SK-N-SH (cell line): ENCODE measurements around the gene RGS11. TPM values are rescaled to one million over a fixed set of nuclear protein-coding genes. Genes with fewer than 3 reads are reported as not detected.
A peak's percentile ranks its signal among the peaks of the same experiment; 100 is the strongest.

ENCODE experiments used
- CTCF ChIA-PET: fragments of 300-600, 350-600 bp; formaldehyde crosslinking; extraction: SDS; loops from one replicate; lab custom pipeline; 2021; lab: Yijun Ruan, JAX
- POLR2A ChIA-PET: fragments of 350-600 bp; sonication (Branson Sonifier 250); formaldehyde crosslinking; extraction: SDS; loops from one replicate; lab custom pipeline; 2020; ENCODE audit warnings: antibody characterized with exemption, inconsistent platforms; lab: Yijun Ruan, JAX
- DNase-seq: peaks from one replicate; pipeline ENCODE4 v3.0.0; 2012
- H2AFZ ChIP-seq: fragments of 200-600 bp; sonication (generic); 2 replicates; pipeline ENCODE4 v1.8.1; 2016; ENCODE audit warnings: antibody characterized with exemption, mild to moderate bottlenecking, low read depth
- H3F3A ChIP-seq: fragments of 200-600 bp; sonication (generic); replicated peaks from 2 replicates; pipeline ENCODE3; 2016; ENCODE audit warnings: antibody characterized with exemption, mild to moderate bottlenecking; ENCODE audit not compliant: insufficient read depth
- H3K27ac ChIP-seq, 2 experiments: fragments of 200-500 bp in 1 of 2; fragments of 200-600 bp in 1 of 2; sonication (Bioruptor generic) in 1 of 2; sonication (generic), shearing (Covaris generic) in 1 of 2; 2 replicates each; pipeline versions ENCODE4 v1.5.1 to v1.6.1; 2014 to 2016; ENCODE audit warnings: low read depth in 2 of 2, inconsistent platforms in 1 of 2, low read length in 1 of 2, mild to moderate bottlenecking in 1 of 2, mixed read lengths in 1 of 2
- H3K27me3 ChIP-seq: fragments of 200-600 bp; sonication (generic), shearing (Covaris generic); 2 replicates; pipeline ENCODE4 v1.6.1; 2016; ENCODE audit warnings: mixed run types; ENCODE audit not compliant: insufficient read depth
- H3K36me3 ChIP-seq, 2 experiments: fragments of 200-500 bp in 1 of 2; fragments of 200-600 bp in 1 of 2; sonication (Bioruptor generic) in 1 of 2; sonication (generic) in 1 of 2; replicated peaks in 1 of 2; 2 replicates each; pipeline versions ENCODE3 to v1.5.1; 2014 to 2016; ENCODE audit warnings: low read length in 1 of 2, mild to moderate bottlenecking in 1 of 2; ENCODE audit not compliant: insufficient read depth in 2 of 2, control insufficient read depth in 1 of 2
- H3K4me1 ChIP-seq, 2 experiments: fragments of 200-500 bp in 1 of 2; fragments of 200-600 bp in 1 of 2; sonication (Bioruptor generic) in 1 of 2; sonication (generic), shearing (Covaris generic) in 1 of 2; 2 replicates each; pipeline versions ENCODE4 v1.5.1 to v1.6.1; 2014 to 2016; ENCODE audit warnings: low read depth in 1 of 2, low read length in 1 of 2, mixed run types in 1 of 2; ENCODE audit not compliant: insufficient read depth in 2 of 2, control insufficient read depth in 1 of 2
- H3K4me2 ChIP-seq: fragments of 200-600 bp; sonication (generic), shearing (Covaris generic); 2 replicates; pipeline ENCODE4 v1.6.1; 2017; ENCODE audit warnings: mixed run types
- H3K4me3 ChIP-seq, 2 experiments: fragments of 200-500 bp in 1 of 2; fragments of 200-600 bp in 1 of 2; sonication (Bioruptor generic) in 1 of 2; sonication (generic), shearing (Covaris generic) in 1 of 2; 2 replicates each; pipeline versions ENCODE4 v1.5.1 to v1.8.1; 2014 to 2016; ENCODE audit warnings: low read depth in 2 of 2, inconsistent platforms in 1 of 2, low read length in 1 of 2, mild to moderate bottlenecking in 1 of 2, mixed read lengths in 1 of 2, moderate library complexity in 1 of 2
- H3K79me2 ChIP-seq: fragments of 200-600 bp; sonication (generic); 2 replicates; pipeline ENCODE4 v1.8.1; 2017; ENCODE audit warnings: mild to moderate bottlenecking; ENCODE audit not compliant: insufficient read depth
- H3K9ac ChIP-seq: fragments of 200-600 bp; sonication (generic); 2 replicates; pipeline ENCODE4 v1.6.1; 2017; ENCODE audit warnings: mixed run types
- H3K9me2 ChIP-seq: fragments of 200-600 bp; sonication (generic); 2 replicates; pipeline ENCODE4 v1.6.1; 2017; ENCODE audit warnings: mixed run types
- H3K9me3 ChIP-seq: fragments of 200-600 bp; sonication (generic); 2 replicates; pipeline ENCODE4 v1.6.1; 2017; ENCODE audit warnings: mixed run types, mild to moderate bottlenecking, moderate library complexity
- H4K20me1 ChIP-seq: fragments of 200-600 bp; sonication (generic); 2 replicates; pipeline ENCODE4 v1.6.1; 2017; ENCODE audit warnings: mild to moderate bottlenecking, mixed run types; ENCODE audit not compliant: insufficient read depth
- ELF1 ChIP-seq: IDR thresholded peaks from 2 replicates; pipeline ENCODE4 v1.4.0; 2012
- EP300 ChIP-seq, 2 experiments: IDR thresholded peaks; 2 replicates each; pipeline versions ENCODE4 v1.4.0 to v1.6.1; 2012; ENCODE audit warnings: borderline replicate concordance in 1 of 2, low read depth in 1 of 2, low read length in 1 of 2
- FOXJ3 ChIP-seq: sonication (generic); formaldehyde crosslinking; IDR thresholded peaks from 2 replicates; pipeline ENCODE4 v1.5.1; 2020; ENCODE audit warnings: mild to moderate bottlenecking, missing genetic modification reagents
- FOXM1 ChIP-seq: IDR thresholded peaks from 2 replicates; pipeline ENCODE4 v1.4.0; 2012; ENCODE audit warnings: low read depth, mild to moderate bottlenecking
- GABPA ChIP-seq: IDR thresholded peaks from 2 replicates; pipeline ENCODE4 v1.4.0; 2012; ENCODE audit warnings: low read depth, mild to moderate bottlenecking
- GATA2 ChIP-seq: sonication (generic); formaldehyde crosslinking; IDR thresholded peaks from 2 replicates; pipeline ENCODE4 v1.5.0; 2020; ENCODE audit warnings: mild to moderate bottlenecking, missing genetic modification reagents
- JUND ChIP-seq: IDR thresholded peaks from 2 replicates; pipeline ENCODE4 v1.4.0; 2012
- MXI1 ChIP-seq: IDR thresholded peaks from 2 replicates; pipeline ENCODE4 v1.6.1; 2012; ENCODE audit warnings: mild to moderate bottlenecking, low read depth, low read length, improper control_type of control experiment
- NRF1 ChIP-seq: IDR thresholded peaks from 2 replicates; pipeline ENCODE4 v1.6.1; 2012; ENCODE audit warnings: low read depth, mild to moderate bottlenecking, low read length
- POLR2AphosphoS5 ChIP-seq: IDR thresholded peaks from 2 replicates; pipeline ENCODE4 v1.6.1; 2012; ENCODE audit warnings: low read depth, low read length
- RCOR1 ChIP-seq: fragments of 150-350 bp; IDR thresholded peaks from 2 replicates; pipeline ENCODE4 v1.6.1; 2017; ENCODE audit warnings: antibody characterized with exemption, low read length
- REST ChIP-seq: IDR thresholded peaks from 2 replicates; pipeline ENCODE4 v1.6.1; 2012; ENCODE audit warnings: mild to moderate bottlenecking, low read depth, low read length, moderate library complexity
- SIN3A ChIP-seq: IDR thresholded peaks from 2 replicates; pipeline ENCODE4 v1.6.1; 2012; ENCODE audit warnings: low read depth, mild to moderate bottlenecking, low read length, moderate library complexity, borderline replicate concordance
- YY1 ChIP-seq: IDR thresholded peaks from 2 replicates; pipeline ENCODE4 v1.4.0; 2012; ENCODE audit warnings: low read depth, mild to moderate bottlenecking
- ZBTB33 ChIP-seq: IDR thresholded peaks from 2 replicates; pipeline ENCODE4 v1.4.0; 2012; ENCODE audit warnings: low read depth, borderline replicate concordance
- WGBS: methylation state at CpG from one replicate; pipeline ENCODE4 v1.1.6; 2017; ENCODE audit warnings: low lambda C conversion rate; 5-methylcytosine and 5-hydroxymethylcytosine counted together
- polyA plus RNA-seq, 3 experiments: library from polyadenylated mRNA; depleted of rRNA; stranded (reverse); fragments of >200 nt; gene quantifications; 2 replicates each; pipeline ENCODE4 v1.2.3, GENCODE V29; 2012
- TF ChIP-seq, protein P1 (sequence below): IDR thresholded peaks from 2 replicates; pipeline ENCODE4 v1.4.0; 2012; ENCODE audit warnings: low read depth, borderline replicate concordance
- TF ChIP-seq, protein P2 (sequence below): fragments of 200-600 bp; sonication (generic); IDR thresholded peaks from 2 replicates; pipeline ENCODE4 v1.6.1; 2017; ENCODE audit warnings: antibody characterized with exemption, mild to moderate bottlenecking, moderate library complexity

RGS11 gene
- polyA plus RNA-seq, 1 of the 3 experiments (the other 2 are of a cell fraction), result 9.8 TPM

DNA sequence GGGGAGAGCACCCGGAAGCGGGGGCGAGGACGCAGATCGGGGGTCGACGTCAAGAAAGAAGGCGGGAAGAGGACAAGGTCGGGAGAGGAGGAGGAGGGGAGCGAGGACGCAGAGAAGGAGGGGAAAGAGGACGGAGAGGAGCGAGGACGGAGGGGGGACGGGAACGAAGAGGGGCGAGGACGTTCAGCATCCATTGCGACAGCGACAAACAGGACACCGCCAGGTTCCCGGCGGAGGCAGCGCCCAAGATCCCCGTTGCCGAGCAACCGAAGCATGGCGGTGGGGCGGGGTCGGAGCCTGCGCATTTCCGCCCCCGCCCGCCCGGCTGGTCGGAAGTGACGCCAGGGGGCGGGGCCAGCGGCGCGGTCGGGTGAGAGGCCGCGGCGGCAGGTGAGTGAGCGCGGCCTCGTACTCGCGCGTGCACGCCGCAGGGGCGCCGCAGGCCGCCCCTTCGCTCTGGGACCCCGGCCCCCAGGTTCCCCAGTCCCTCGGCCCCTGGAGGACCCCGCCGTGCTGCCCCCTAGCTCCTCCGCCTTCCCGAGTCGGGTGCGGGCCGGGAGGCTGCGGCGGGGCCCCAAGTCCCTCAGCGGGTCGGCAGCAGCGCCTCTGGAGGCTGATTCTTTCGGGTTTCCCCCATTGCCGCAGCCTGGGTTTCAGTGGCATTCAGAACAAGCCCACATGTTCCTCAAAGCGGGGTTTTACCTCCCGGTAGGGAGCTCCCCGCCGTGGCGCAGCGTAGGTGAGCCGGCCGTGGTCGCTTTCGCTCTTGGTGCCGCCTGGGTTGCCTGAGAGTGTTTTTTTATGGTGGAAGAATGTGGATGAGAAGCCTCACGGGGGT lies 41.1 kb downstream of the RGS11 start, which contains the start of gene FAM234A:
TSS of gene FAM234A (plus strand) at position 354 of the 838 bp plus-strand sequence. CDS start 19,593 bp downstream, outside the sequence.
- Histone ChIP-seq H3K9ac (peak within 1 kb of the TSS; percentile 90), H3K4me1 (no peaks in the 10 kb centered on the region; a peak in 1 of 4 replicates), H3K27me3 (no peaks in the 10 kb centered on the region), H3K9me3 (no peaks in the 10 kb centered on the region), H3K4me3 (peak within 1 kb of the TSS; percentile 73 to 98), H3K9me2 (no peaks in the 10 kb centered on the region), H3K36me3 (no peaks in the 10 kb centered on the region), H3K27ac (peak within 1 kb of the TSS; percentile 92 to 98), H4K20me1 (no peaks in the 10 kb centered on the region), H2AFZ (peak within 1 kb of the TSS; percentile 85), H3K79me2 (peaks cover 28% of the 10 kb centered on the region), H3F3A (peaks cover 23% of the 10 kb centered on the region), H3K4me2 (peak within 1 kb of the TSS; percentile 88)
- under 1% methylated on average over 29 of the region's 85 CpGs for WGBS
- TF ChIP-seq ELF1 (peak; percentile 80), FOXM1 (no peak), GATA2 (CRISPR knock-in tag) (no peak), FOXJ3 (CRISPR knock-in tag) (0 out of 2 replicates have a peak, but pooled peaks have one; percentile 46), MXI1 (peak; percentile 49), EP300 (IDR thresholded peaks at IDR 0.05; ENCODE audit: borderline replicate concordance in 1 of 2, low read depth in 1 of 2, low read length in 1 of 2) (no peak; a peak in 1 of 4 replicates), REST (no peak), GABPA (peak; percentile 85), SIN3A (peak; percentile 4; the same call in 1 of the 2 replicates), NRF1 (peak; percentile 61), ZBTB33 (no peak), YY1 (peak; percentile 79), RCOR1 (no peak), POLR2AphosphoS5 (peak; percentile 82), JUND (no peak)
- TF ChIP-seq, protein P1, sequence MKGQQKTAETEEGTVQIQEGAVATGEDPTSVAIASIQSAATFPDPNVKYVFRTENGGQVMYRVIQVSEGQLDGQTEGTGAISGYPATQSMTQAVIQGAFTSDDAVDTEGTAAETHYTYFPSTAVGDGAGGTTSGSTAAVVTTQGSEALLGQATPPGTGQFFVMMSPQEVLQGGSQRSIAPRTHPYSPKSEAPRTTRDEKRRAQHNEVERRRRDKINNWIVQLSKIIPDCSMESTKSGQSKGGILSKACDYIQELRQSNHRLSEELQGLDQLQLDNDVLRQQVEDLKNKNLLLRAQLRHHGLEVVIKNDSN, result 0 out of 2 replicates have a peak, but pooled peaks have one; percentile 31
- TF ChIP-seq, protein P2, sequence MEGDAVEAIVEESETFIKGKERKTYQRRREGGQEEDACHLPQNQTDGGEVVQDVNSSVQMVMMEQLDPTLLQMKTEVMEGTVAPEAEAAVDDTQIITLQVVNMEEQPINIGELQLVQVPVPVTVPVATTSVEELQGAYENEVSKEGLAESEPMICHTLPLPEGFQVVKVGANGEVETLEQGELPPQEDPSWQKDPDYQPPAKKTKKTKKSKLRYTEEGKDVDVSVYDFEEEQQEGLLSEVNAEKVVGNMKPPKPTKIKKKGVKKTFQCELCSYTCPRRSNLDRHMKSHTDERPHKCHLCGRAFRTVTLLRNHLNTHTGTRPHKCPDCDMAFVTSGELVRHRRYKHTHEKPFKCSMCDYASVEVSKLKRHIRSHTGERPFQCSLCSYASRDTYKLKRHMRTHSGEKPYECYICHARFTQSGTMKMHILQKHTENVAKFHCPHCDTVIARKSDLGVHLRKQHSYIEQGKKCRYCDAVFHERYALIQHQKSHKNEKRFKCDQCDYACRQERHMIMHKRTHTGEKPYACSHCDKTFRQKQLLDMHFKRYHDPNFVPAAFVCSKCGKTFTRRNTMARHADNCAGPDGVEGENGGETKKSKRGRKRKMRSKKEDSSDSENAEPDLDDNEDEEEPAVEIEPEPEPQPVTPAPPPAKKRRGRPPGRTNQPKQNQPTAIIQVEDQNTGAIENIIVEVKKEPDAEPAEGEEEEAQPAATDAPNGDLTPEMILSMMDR, result peak; percentile 58
- DNase-seq, result peak; percentile 96
- ChIA-PET CTCF (interaction anchor here (0.6 to 2.5 kb wide), 11 partner anchors 9 to 128 kb away, joined by 3 to 21 read pairs (median 5); partner anchors contain the start of genes ARHGDIG, AXIN1 and HBQ1), POLR2A (interaction anchor here (1.1 to 1.2 kb wide), 2 partner anchors 10 to 42 kb away, joined by 3 to 6 read pairs; no protein-coding TSS in a partner anchor)
